Esophagus (tissue), 2 donors: Measurements from ENCODE around the gene FAM89A. TPM values are rescaled to one million over a fixed set of nuclear protein-coding genes. Genes with fewer than 3 reads are reported as not detected.

ENCODE experiments used
- H3K27ac ChIP-seq, 2 donors: one replicate each; pipeline ENCODE4 v1.5.1; 2013; ENCODE audit warnings: low read depth in 2 of 2, mild to moderate bottlenecking in 2 of 2, inconsistent platforms in 1 of 2, low read length in 1 of 2, moderate library complexity in 1 of 2
- H3K27me3 ChIP-seq, 2 donors: one replicate each; pipeline ENCODE4 v1.6.1; 2013; ENCODE audit warnings: low read length in 2 of 2, control low read depth in 1 of 2, mild to moderate bottlenecking in 1 of 2; ENCODE audit not compliant: insufficient read depth in 2 of 2, control insufficient read depth in 1 of 2
- H3K36me3 ChIP-seq, 2 donors: one replicate each; pipeline ENCODE4 v1.6.1; 2013; ENCODE audit warnings: low read length in 1 of 2; ENCODE audit not compliant: control insufficient read depth in 2 of 2, insufficient read depth in 2 of 2
- H3K4me1 ChIP-seq, 2 donors: one replicate each; pipeline ENCODE4 v1.6.1; 2013; ENCODE audit warnings: low read length in 1 of 2; ENCODE audit not compliant: control insufficient read depth in 2 of 2, insufficient read depth in 2 of 2
- H3K4me3 ChIP-seq, 2 donors: one replicate each; pipeline ENCODE4 v1.5.1; 2013; ENCODE audit warnings: low read length in 2 of 2, mild to moderate bottlenecking in 2 of 2, low read depth in 1 of 2, moderate library complexity in 1 of 2
- H3K9me3 ChIP-seq, 2 donors: one replicate each; pipeline ENCODE4 v1.6.1; 2013; ENCODE audit warnings: mild to moderate bottlenecking in 2 of 2, low read depth in 1 of 2, low read length in 1 of 2, moderate library complexity in 1 of 2; ENCODE audit not compliant: control insufficient read depth in 2 of 2, insufficient read depth in 1 of 2
- WGBS, 2 donors: extraction: QIAGEN DNeasy Blood & Tissue Kit; methylation state at CpG; one replicate each; pipeline ENCODE4 v1.1.7; 2013; 5-methylcytosine and 5-hydroxymethylcytosine counted together
- polyA plus RNA-seq, 2 donors: library from polyadenylated mRNA; stranded (reverse); fragments of 200-250 nt; gene quantifications; one replicate each; pipeline ENCODE4 v1.2.3, GENCODE V29; 2013
- donor health status: healthy with polysubstance abuse.
- donor health status: Bipolar disorder and iron deficiency.

FAM89A gene
- polyA plus RNA-seq, 2 donors: 6.1 to 6.7 TPM

- Histone ChIP-seq H3K36me3 (no peaks in the 10 kb centered on the region), H3K4me1 (no peaks in the 10 kb centered on the region), H3K27ac (no peak overlapping the region), H3K9me3 (peaks cover 0 to 4% of the 10 kb centered on the region in 2 donors), H3K4me3 (no peak overlapping the region), H3K27me3 (no peaks in the 10 kb centered on the region)
- WGBS, 2 donors: 44 to 56% methylated on average over 3 of the region's 3 CpGs
Observed at GRCh38 chr1:231072502-231073094, 32.5 kb upstream of the FAM89A start.

- peaks cover 0 to 2% of the 10 kb centered on the region in 2 donors for H3K9me3 ChIP-seq
- WGBS, 2 donors: 84 to 86% methylated on average over 6 of the region's 6 CpGs
- H3K27me3 ChIP-seq: no peaks in the 10 kb centered on the region
- H3K4me3 ChIP-seq: no peak overlapping the region
- H3K36me3 ChIP-seq: no peaks in the 10 kb centered on the region
- H3K27ac ChIP-seq: no peak overlapping the region
- no peaks in the 10 kb centered on the region for H3K4me1 ChIP-seq
Observed at GRCh38 chr1:231072041-231072440, 32.0 kb upstream of the FAM89A start.

GRCh38 chr1:231070758-231071444 is 30.8 kb upstream of the FAM89A start:
- H3K27ac ChIP-seq: no peak overlapping the region
- no peak overlapping the region for H3K4me3 ChIP-seq
- no peaks in the 10 kb centered on the region for H3K36me3 ChIP-seq
- WGBS, 2 donors: 51 to 60% methylated on average over 8 of the region's 8 CpGs
- no peaks in the 10 kb centered on the region for H3K4me1 ChIP-seq
- no peaks in the 10 kb centered on the region for H3K9me3 ChIP-seq
- H3K27me3 ChIP-seq: no peaks in the 10 kb centered on the region

- no peak overlapping the region for H3K4me3 ChIP-seq
- WGBS, 2 donors: 75 to 79% methylated on average over 8 of the region's 8 CpGs
- H3K9me3 ChIP-seq: no peaks in the 10 kb centered on the region
- no peaks in the 10 kb centered on the region for H3K4me1 ChIP-seq
- no peak overlapping the region for H3K27ac ChIP-seq
- H3K36me3 ChIP-seq: no peaks in the 10 kb centered on the region
- H3K27me3 ChIP-seq: no peaks in the 10 kb centered on the region
Observed at GRCh38 chr1:231069333-231069732, 29.3 kb upstream of the FAM89A start.

GRCh38 chr1:231068762-231069161 is 28.7 kb upstream of the FAM89A start:
- H3K4me1 ChIP-seq: no peaks in the 10 kb centered on the region
- no peaks in the 10 kb centered on the region for H3K27me3 ChIP-seq
- no peaks in the 10 kb centered on the region for H3K36me3 ChIP-seq
- no peak overlapping the region for H3K27ac ChIP-seq
- no peaks in the 10 kb centered on the region for H3K9me3 ChIP-seq
- H3K4me3 ChIP-seq: no peak overlapping the region
- 69 to 75% methylated on average over 4 of the region's 4 CpGs for WGBS, 2 donors

- H3K4me1 ChIP-seq: no peaks in the 10 kb centered on the region
- no peaks in the 10 kb centered on the region for H3K27me3 ChIP-seq
- WGBS, 2 donors: 81 to 83% methylated on average over 11 of the region's 11 CpGs
- H3K9me3 ChIP-seq: no peaks in the 10 kb centered on the region
- no peak overlapping the region for H3K27ac ChIP-seq
- no peaks in the 10 kb centered on the region for H3K36me3 ChIP-seq
- H3K4me3 ChIP-seq: no peak overlapping the region
Observed at GRCh38 chr1:231065510-231066241, 25.6 kb upstream of the FAM89A start.

GRCh38 chr1:231064418-231064817 is 24.4 kb upstream of the FAM89A start:
- Histone ChIP-seq H3K36me3 (no peaks in the 10 kb centered on the region), H3K4me1 (no peaks in the 10 kb centered on the region), H3K27me3 (no peaks in the 10 kb centered on the region), H3K9me3 (no peaks in the 10 kb centered on the region), H3K27ac (no peak overlapping the region), H3K4me3 (no peak overlapping the region)
- WGBS, 2 donors: 86 to 91% methylated on average over 3 of the region's 3 CpGs

- H3K27me3 ChIP-seq: no peaks in the 10 kb centered on the region
- H3K36me3 ChIP-seq: no peaks in the 10 kb centered on the region
- 83 to 91% methylated on average over 6 of the region's 6 CpGs for whole genome bisulfite sequencing, 2 donors
- H3K9me3 ChIP-seq: no peaks in the 10 kb centered on the region
- no peaks in the 10 kb centered on the region for H3K4me1 ChIP-seq
- H3K27ac ChIP-seq: no peak overlapping the region
- no peak overlapping the region for H3K4me3 ChIP-seq
Observed at GRCh38 chr1:231063331-231063730, 23.3 kb upstream of the FAM89A start.

- Histone ChIP-seq H3K9me3 (no peaks in the 10 kb centered on the region), H3K27me3 (no peaks in the 10 kb centered on the region), H3K4me3 (no peak overlapping the region), H3K27ac (no peak overlapping the region), H3K4me1 (no peaks in the 10 kb centered on the region), H3K36me3 (no peaks in the 10 kb centered on the region)
- 88 to 91% methylated on average over 11 of the region's 11 CpGs for WGBS, 2 donors
Observed at GRCh38 chr1:231062500-231063270, 22.6 kb upstream of the FAM89A start.
